ENCODE measurements around the gene IQSEC2.

IQSEC2 gene

DNA sequence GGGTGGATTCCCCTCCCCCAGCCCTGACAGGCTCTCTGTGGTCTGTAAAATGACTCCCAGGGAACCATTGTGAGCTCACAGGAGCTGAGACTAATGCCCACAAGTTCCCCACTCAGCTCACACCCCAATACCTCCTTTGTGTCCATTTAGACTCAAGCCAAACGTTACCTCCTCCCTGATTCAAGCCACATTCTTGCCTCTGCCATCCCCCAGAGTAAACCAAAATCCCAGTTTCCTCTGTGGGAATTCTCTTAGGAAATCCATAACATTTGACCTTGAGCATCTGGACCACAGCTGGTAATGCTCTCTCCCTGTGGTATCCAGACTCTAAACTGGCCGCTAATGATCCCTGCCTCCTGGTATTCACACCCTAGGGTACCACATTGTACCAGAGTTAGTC lies 30.1 kb downstream of the IQSEC2 start:
- no peaks in the 10 kb centered on the region; the same call in none of the 2 replicates for H3K27me3 ChIP-seq (replicated peaks; ENCODE audit: control insufficient read depth, insufficient read depth, low read length)
- TF ChIP-seq, protein P1, sequence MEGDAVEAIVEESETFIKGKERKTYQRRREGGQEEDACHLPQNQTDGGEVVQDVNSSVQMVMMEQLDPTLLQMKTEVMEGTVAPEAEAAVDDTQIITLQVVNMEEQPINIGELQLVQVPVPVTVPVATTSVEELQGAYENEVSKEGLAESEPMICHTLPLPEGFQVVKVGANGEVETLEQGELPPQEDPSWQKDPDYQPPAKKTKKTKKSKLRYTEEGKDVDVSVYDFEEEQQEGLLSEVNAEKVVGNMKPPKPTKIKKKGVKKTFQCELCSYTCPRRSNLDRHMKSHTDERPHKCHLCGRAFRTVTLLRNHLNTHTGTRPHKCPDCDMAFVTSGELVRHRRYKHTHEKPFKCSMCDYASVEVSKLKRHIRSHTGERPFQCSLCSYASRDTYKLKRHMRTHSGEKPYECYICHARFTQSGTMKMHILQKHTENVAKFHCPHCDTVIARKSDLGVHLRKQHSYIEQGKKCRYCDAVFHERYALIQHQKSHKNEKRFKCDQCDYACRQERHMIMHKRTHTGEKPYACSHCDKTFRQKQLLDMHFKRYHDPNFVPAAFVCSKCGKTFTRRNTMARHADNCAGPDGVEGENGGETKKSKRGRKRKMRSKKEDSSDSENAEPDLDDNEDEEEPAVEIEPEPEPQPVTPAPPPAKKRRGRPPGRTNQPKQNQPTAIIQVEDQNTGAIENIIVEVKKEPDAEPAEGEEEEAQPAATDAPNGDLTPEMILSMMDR (IDR thresholded peaks at IDR 0.05; ENCODE audit: insufficient read depth, low read length, poor library complexity, severe bottlenecking), result no peak

DNA sequence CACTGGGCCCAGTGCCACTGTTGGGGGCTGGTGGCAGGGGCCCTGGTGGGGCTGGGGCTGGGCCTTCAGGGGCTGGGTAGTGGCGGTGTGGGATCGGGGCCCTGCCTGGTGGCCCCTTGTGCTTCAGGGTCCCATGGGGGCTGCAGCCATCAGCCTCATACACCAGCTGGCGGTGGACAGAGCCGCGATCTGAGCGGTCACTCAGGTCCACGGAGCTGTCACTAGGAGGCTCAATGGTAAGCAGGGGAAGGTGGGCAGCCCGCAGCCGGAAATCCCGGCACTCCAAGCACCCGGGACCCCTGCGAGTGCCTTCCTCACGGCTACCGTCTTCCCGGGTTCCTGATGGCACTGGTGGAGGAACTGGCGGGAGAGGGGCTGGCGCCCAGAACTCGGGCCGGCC lies 30.8 kb downstream of the IQSEC2 start:
- H3K36me3 ChIP-seq (ENCODE audit: control insufficient read depth, insufficient read depth, low read length), result no peaks in the 10 kb centered on the region
- H3K27me3 ChIP-seq (replicated peaks; ENCODE audit: control insufficient read depth, insufficient read depth, low read length), result no peaks in the 10 kb centered on the region; the same call in none of the 2 replicates
- H3K4me3 ChIP-seq (replicated peaks; ENCODE audit: low read depth, low read length), result no peak overlapping the region
- no peak for DNase-seq (ENCODE audit: extremely low read depth, insufficient read length)
- TF ChIP-seq, protein P1 (IDR thresholded peaks at IDR 0.05; ENCODE audit: insufficient read depth, low read length, poor library complexity, severe bottlenecking), result no peak

More for the DNA sequence above, 30.1 kb downstream of the IQSEC2 start:
- no peak for DNase-seq (ENCODE audit: extremely low read depth, insufficient read length)
- Histone ChIP-seq H3K36me3 (ENCODE audit: control insufficient read depth, insufficient read depth, low read length) (no peaks in the 10 kb centered on the region), H3K4me3 (replicated peaks; ENCODE audit: low read depth, low read length) (no peak overlapping the region)

DNA sequence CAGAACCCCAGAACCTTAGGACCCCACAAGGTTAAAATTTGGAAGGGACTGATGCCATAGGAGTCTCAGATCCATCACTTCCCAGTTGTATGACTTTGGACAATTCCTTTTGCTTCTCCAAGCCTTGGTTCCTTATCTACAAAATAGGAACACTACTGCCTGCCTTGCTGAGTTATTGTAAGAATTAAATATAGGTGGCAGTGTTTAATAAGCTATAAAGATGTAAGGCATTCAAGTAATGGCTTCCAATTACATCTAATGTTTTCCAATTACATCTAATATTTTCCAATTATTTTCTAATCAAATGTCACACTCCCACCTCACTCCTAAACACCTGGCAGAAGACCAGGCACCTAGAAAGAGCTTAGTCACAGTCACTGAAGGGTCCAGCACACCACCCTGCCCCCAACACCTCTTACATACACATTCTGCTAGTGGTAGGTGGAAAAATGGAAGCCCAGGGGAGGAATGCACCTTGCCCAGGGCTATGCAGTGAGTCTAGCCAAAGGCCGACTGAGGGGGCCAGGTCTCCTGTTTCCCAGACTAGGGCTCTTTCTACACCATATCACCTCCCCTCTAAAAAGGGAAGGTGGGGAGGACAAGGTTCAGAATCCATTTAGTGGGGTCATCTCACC lies 31.9 kb downstream of the IQSEC2 start:
- H3K36me3 ChIP-seq (ENCODE audit: control insufficient read depth, insufficient read depth, low read length), result no peaks in the 10 kb centered on the region
- no peak for DNase-seq (ENCODE audit: extremely low read depth, insufficient read length)
- TF ChIP-seq, protein P1 (IDR thresholded peaks at IDR 0.05; ENCODE audit: insufficient read depth, low read length, poor library complexity, severe bottlenecking), result no peak
- H3K27me3 ChIP-seq (replicated peaks; ENCODE audit: control insufficient read depth, insufficient read depth, low read length), result no peaks in the 10 kb centered on the region; the same call in none of the 2 replicates
- no peak overlapping the region for H3K4me3 ChIP-seq (replicated peaks; ENCODE audit: low read depth, low read length)

DNA sequence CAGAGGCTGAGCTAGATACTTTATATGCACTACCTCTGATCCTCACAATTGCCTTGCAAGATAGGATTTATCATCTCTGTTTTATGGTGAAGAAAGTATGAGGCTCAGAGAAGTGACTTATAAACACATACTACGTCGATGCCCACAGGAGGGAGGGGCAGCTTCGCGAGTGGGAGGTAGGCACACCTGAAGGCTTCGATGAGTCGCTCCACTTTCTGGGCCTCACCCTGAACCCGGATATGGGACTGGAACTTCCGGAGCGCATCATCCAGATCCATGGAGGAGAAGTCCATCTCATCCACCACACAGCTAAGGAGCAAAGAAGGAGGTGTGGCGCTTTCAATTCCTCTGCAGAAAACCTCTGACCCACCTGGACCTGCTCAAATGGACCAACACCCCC lies 33.5 kb downstream of the IQSEC2 start:
- DNase-seq (ENCODE audit: extremely low read depth, insufficient read length), result no peak
- no peaks in the 10 kb centered on the region for H3K36me3 ChIP-seq (ENCODE audit: control insufficient read depth, insufficient read depth, low read length)
- H3K27me3 ChIP-seq (replicated peaks; ENCODE audit: control insufficient read depth, insufficient read depth, low read length), result no peaks in the 10 kb centered on the region; the same call in none of the 2 replicates
- TF ChIP-seq, protein P1 (IDR thresholded peaks at IDR 0.05; ENCODE audit: insufficient read depth, low read length, poor library complexity, severe bottlenecking), result no peak
- no peak overlapping the region for H3K4me3 ChIP-seq (replicated peaks; ENCODE audit: low read depth, low read length)

DNA sequence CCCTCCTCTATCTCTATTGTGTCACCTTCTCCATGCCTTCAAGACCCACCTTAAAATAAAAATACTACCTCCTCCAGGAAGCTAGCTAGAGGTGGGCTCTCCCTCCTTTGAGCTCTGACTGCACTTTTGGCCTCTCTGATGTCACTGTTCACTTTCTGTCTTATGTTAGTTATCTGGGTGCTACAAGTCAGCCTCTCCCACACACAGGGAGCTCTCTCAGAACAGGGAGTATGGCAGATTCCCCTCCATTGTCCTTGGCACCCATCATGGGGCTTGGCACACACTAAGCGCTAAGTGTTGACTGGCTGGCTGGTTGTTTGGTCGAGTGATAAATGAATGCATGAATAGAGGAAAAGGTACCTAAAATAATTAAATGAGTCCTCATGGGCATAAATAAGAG lies 35.2 kb downstream of the IQSEC2 start:
- Histone ChIP-seq H3K4me3 (replicated peaks; ENCODE audit: low read depth, low read length) (no peak overlapping the region), H3K27me3 (replicated peaks; ENCODE audit: control insufficient read depth, insufficient read depth, low read length) (no peaks in the 10 kb centered on the region; the same call in none of the 2 replicates), H3K36me3 (ENCODE audit: control insufficient read depth, insufficient read depth, low read length) (no peaks in the 10 kb centered on the region)
- TF ChIP-seq, protein P1 (IDR thresholded peaks at IDR 0.05; ENCODE audit: insufficient read depth, low read length, poor library complexity, severe bottlenecking), result no peak
- no peak for DNase-seq (ENCODE audit: extremely low read depth, insufficient read length)
